A673 (cell line): ENCODE data around the gene FOXRED1. TPM values are rescaled to one million over a fixed set of nuclear protein-coding genes. Genes with fewer than 3 reads are reported as not detected.

Source experiments
- BruUV-seq: library from RNA; stranded (reverse); fragments of 400-500 nt; replicated peaks from 2 replicates; lab custom pipeline; 2021; lab: Mats Ljungman, UMichigan
- CTCF ChIA-PET: fragments of 300-600 bp; sonication (Branson Sonifier 250); formaldehyde crosslinking; loops from one replicate; lab custom pipeline; 2022; ENCODE audit warnings: antibody characterized with exemption; lab: Charles Lee
- POLR2A ChIA-PET: fragments of 300-600 bp; sonication (Branson Sonifier 250); formaldehyde crosslinking; loops from one replicate; lab custom pipeline; 2022; ENCODE audit warnings: antibody characterized with exemption; ENCODE audit not compliant: low non-redundant PET; lab: Charles Lee
- DNase-seq: peaks from one replicate; pipeline ENCODE4 v3.0.0-alpha.2; 2015; ENCODE audit warnings: low spot score
- H3K27ac ChIP-seq: fragments of 200-600 bp; sonication (generic); 2 replicates; pipeline ENCODE4 v1.5.1; 2016; ENCODE audit warnings: mixed run types, low read depth, mild to moderate bottlenecking, mixed read lengths, antibody characterized with exemption, low read length; ENCODE audit not compliant: poor library complexity, severe bottlenecking
- H3K27me3 ChIP-seq: fragments of 200-600 bp; sonication (generic); replicated peaks from 2 replicates; pipeline ENCODE4 v1.6.1; 2017; ENCODE audit warnings: mixed run types, low read depth, mild to moderate bottlenecking, mixed read lengths, antibody characterized with exemption, low read length; ENCODE audit not compliant: insufficient read depth, poor library complexity
- H3K36me3 ChIP-seq: fragments of 200-600 bp; sonication (generic); 2 replicates; pipeline ENCODE4 v1.6.1; 2016; ENCODE audit warnings: mixed run types, mild to moderate bottlenecking, mixed read lengths, antibody characterized with exemption, low read length; ENCODE audit not compliant: insufficient read depth, poor library complexity, severe bottlenecking
- H3K4me1 ChIP-seq: fragments of 200-600 bp; sonication (generic); 2 replicates; pipeline ENCODE4 v1.6.1; 2017; ENCODE audit warnings: mixed run types, mild to moderate bottlenecking, mixed read lengths, antibody characterized with exemption, low read length; ENCODE audit not compliant: insufficient read depth, poor library complexity, severe bottlenecking
- H3K4me3 ChIP-seq: fragments of 200-600 bp; sonication (generic); 2 replicates; pipeline ENCODE4 v1.5.1; 2016; ENCODE audit warnings: low read depth, mixed run types, mild to moderate bottlenecking, mixed read lengths, low read length; ENCODE audit not compliant: poor library complexity, severe bottlenecking
- H3K9me3 ChIP-seq: fragments of 200-600 bp; sonication (generic); 2 replicates; pipeline ENCODE4 v1.6.1; 2016; ENCODE audit warnings: mixed run types, low read depth, mild to moderate bottlenecking, mixed read lengths, antibody characterized with exemption, low read length; ENCODE audit not compliant: poor library complexity, severe bottlenecking
- EZH2 ChIP-seq: fragments of 200-600 bp; sonication (generic); IDR thresholded peaks from 2 replicates; pipeline ENCODE4 v1.6.1; 2017; ENCODE audit warnings: borderline replicate concordance, low read depth, mild to moderate bottlenecking, mixed read lengths, antibody characterized with exemption, low read length; ENCODE audit not compliant: poor library complexity, severe bottlenecking
- intact Hi-C: fragments of 100-400 bp; cut with micrococcal nuclease; formaldehyde crosslinking; loops from one replicate; pipeline ENCODE4 v1.10.0; 2022; ENCODE audit not compliant: unreplicated experiment
- total RNA-seq: library from RNA; stranded (reverse); gene quantifications from 2 replicates; pipeline ENCODE4 v1.2.3, GENCODE V29; 2021
- TF ChIP-seq, protein P1 (sequence below): fragments of 300-800, 200-600 bp; sonication (generic); conservative IDR thresholded peaks from 2 replicates; pipeline ENCODE4 v1.5.1; 2017; ENCODE audit warnings: low read depth, mild to moderate bottlenecking, antibody characterized with exemption, low read length, moderate library complexity, mixed read lengths

Gene FOXRED1
- total RNA-seq, 1 experiment from 2014 or later, result 72.6 TPM

DNA sequence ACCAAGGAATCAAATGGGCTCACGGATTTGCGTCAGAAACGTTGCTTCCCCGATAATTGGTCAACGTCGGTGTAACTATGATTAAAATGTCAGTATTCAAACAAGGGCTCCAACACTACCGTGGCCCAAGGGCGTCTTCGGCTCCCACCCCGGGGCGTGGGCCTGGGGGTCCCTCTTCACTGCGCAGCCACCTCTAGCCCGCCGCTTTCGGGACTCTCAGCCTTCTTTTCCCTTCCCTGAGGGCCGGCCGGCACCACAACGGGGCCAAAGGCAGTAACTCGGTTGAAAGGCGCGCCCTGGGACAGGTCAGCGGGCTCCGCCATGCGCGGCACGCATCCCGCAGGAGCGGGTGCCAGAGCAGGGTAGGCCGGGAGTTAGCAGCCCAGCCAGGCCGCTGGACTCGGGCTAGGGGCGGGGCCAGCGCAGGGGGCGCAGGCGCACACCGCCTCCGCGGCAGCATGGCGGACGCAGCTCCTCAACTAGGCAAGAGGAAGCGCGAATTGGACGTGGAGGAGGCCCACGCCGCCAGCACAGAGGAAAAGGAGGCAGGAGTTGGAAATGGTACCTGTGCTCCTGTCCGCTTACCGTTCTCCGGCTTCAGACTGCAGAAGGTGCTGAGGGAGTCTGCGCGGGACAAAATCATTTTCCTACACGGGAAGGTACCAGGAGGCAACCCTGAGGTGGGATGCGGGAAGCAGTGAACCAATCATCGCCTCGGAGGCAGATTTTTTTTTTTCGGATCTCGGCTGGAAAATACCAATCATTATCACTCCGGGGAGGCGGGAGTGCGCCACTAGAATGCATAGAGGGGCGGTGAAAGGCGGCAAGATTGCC, 34.9 kb downstream of the FOXRED1 start, which contains the start of gene DCPS:
DCPS (plus strand) TSS at position 438 of the 834 bp plus-strand sequence; CDS start at position 459, 21 bp downstream.
- Histone ChIP-seq H3K27me3 (no peaks in the 10 kb centered on the region), H3K9me3 (no peaks in the 10 kb centered on the region), H3K27ac (peak within 1 kb of the TSS; percentile 95), H3K4me3 (peak within 1 kb of the TSS; percentile 75), H3K4me1 (peaks cover 4% of the 10 kb centered on the region), H3K36me3 (no peaks in the 10 kb centered on the region)
- intact Hi-C loops, result no loop called here
- TF ChIP-seq, protein P1, sequence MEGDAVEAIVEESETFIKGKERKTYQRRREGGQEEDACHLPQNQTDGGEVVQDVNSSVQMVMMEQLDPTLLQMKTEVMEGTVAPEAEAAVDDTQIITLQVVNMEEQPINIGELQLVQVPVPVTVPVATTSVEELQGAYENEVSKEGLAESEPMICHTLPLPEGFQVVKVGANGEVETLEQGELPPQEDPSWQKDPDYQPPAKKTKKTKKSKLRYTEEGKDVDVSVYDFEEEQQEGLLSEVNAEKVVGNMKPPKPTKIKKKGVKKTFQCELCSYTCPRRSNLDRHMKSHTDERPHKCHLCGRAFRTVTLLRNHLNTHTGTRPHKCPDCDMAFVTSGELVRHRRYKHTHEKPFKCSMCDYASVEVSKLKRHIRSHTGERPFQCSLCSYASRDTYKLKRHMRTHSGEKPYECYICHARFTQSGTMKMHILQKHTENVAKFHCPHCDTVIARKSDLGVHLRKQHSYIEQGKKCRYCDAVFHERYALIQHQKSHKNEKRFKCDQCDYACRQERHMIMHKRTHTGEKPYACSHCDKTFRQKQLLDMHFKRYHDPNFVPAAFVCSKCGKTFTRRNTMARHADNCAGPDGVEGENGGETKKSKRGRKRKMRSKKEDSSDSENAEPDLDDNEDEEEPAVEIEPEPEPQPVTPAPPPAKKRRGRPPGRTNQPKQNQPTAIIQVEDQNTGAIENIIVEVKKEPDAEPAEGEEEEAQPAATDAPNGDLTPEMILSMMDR, result no peak
- no peak for TF ChIP-seq EZH2
- POLR2A ChIA-PET, result interaction anchor here (0.6 kb wide), 2 partner anchors 32 to 272 kb away, joined by 3 read pairs; no protein-coding TSS in a partner anchor
- no TSS peak for BruUV-seq
- CTCF ChIA-PET, result interaction anchor here (1.3 kb wide), 1 partner anchor 177 kb away, joined by 3 read pairs; no protein-coding TSS in a partner anchor
- DNase-seq, result peak; percentile 94

DNA sequence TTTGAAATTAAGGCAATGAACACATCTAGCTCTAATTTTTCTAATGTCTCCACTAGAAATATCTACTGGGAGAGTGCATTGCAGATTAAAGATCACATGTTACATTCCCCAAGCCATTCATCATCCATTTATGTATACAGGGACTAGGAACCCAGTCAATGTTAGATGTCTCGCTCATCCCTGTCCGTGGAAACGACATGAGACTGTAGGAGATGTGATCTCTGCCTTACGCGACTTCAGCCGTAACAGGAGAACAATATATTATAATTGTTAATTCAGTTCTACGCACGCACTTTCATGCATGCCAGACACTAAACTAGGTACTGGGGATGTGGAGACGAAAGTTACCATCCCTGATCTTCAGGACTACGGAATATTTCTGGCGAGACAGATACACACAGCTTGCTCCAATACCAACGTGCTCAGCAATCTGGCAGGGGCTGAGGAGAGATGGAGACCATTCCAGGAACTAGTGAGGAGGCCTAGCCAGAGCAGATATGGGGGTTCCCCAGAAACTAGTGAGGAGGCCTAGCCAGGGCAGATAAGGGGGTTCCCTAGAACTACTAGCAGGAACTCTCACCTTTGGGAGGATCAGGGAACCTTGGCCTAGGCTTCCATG, 35.6 kb downstream of the FOXRED1 start:
- DNase-seq, result no peak
- no peak for TF ChIP-seq EZH2
- TF ChIP-seq, protein P1, result no peak
- Histone ChIP-seq H3K27me3 (no peaks in the 10 kb centered on the region), H3K36me3 (no peaks in the 10 kb centered on the region), H3K9me3 (no peaks in the 10 kb centered on the region), H3K4me1 (peaks cover 4% of the 10 kb centered on the region), H3K27ac (peak overlapping the region; percentile 95), H3K4me3 (peak overlapping the region; percentile 75)
- intact Hi-C loops, result no loop called here
- ChIA-PET POLR2A (interaction anchor here (0.6 kb wide), 2 partner anchors 33 to 273 kb away, joined by 3 read pairs; no protein-coding TSS in a partner anchor), CTCF (interaction anchor here (1.3 kb wide), 1 partner anchor 176 kb away, joined by 3 read pairs; no protein-coding TSS in a partner anchor)
- TSS peak; percentile 76 for BruUV-seq

DNA sequence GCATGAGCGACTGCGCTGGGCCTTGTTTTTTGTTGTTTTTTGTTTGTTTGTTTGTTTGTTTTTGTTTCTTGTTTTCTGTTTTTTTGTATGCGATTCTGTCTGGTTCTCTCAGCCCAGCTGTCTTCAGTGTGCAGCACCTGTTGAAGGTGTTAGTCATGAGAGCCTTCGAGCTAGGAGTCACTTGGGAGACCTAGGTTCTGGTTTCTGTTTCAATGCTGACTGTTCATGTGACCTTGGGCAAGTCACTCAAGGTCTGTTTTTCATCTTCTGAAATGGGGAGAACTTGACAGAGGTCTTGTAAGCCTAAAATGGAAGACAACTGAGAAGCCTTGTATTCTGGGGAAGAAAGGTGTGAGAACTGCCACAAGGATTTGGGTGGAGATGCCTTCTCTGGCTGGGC, 36.7 kb downstream of the FOXRED1 start:
- Histone ChIP-seq H3K4me3 (no peak overlapping the region), H3K27ac (no peak overlapping the region), H3K27me3 (no peaks in the 10 kb centered on the region), H3K4me1 (peaks cover 4% of the 10 kb centered on the region), H3K9me3 (no peaks in the 10 kb centered on the region), H3K36me3 (no peaks in the 10 kb centered on the region)
- no peak for TF ChIP-seq EZH2
- TF ChIP-seq, protein P1, result no peak
- ChIA-PET CTCF (no interaction called here), POLR2A (no interaction called here)
- intact Hi-C loops, result no loop called here
- BruUV-seq, result no TSS peak
- no peak for DNase-seq
